H9 (cell line): ENCODE results near the gene RFWD3. TPM values are rescaled to one million over a fixed set of nuclear protein-coding genes. Genes with fewer than 3 reads are reported as not detected.

Experiments
- DNase-seq: peaks from one replicate; pipeline ENCODE4 v3.0.0-alpha.2; 2017
- H2AFZ ChIP-seq: one replicate; pipeline ENCODE4 v1.6.1; 2013; ENCODE audit warnings: mild to moderate bottlenecking, low read length, control low read depth, moderate library complexity
- H2AK5ac ChIP-seq: 2 replicates; pipeline ENCODE4 v1.6.1; 2013; ENCODE audit warnings: low read length, control low read depth, mixed read lengths; ENCODE audit not compliant: insufficient read length
- H2BK120ac ChIP-seq: one replicate; pipeline ENCODE4 v1.6.1; 2013; ENCODE audit warnings: low read depth, mild to moderate bottlenecking, low read length, control low read depth, inconsistent platforms; ENCODE audit not compliant: poor library complexity, severe bottlenecking
- H2BK12ac ChIP-seq: 2 replicates; pipeline ENCODE4 v1.6.1; 2013; ENCODE audit warnings: low read length, control low read depth, mixed read lengths, low read depth; ENCODE audit not compliant: insufficient read length
- H2BK15ac ChIP-seq: 2 replicates; pipeline ENCODE4 v1.6.1; 2013; ENCODE audit warnings: low read depth, low read length, control low read depth
- H2BK20ac ChIP-seq: one replicate; pipeline ENCODE4 v1.6.1; 2013; ENCODE audit warnings: low read depth, mild to moderate bottlenecking, low read length, control low read depth, inconsistent platforms; ENCODE audit not compliant: poor library complexity, severe bottlenecking
- H2BK5ac ChIP-seq: 2 replicates; pipeline ENCODE4 v1.6.1; 2013; ENCODE audit warnings: low read length, control low read depth, mixed read lengths; ENCODE audit not compliant: insufficient read length
- H3K14ac ChIP-seq: 2 replicates; pipeline ENCODE4 v1.6.1; 2013; ENCODE audit warnings: low read length, control low read depth; ENCODE audit not compliant: insufficient read depth
- H3K18ac ChIP-seq: 2 replicates; pipeline ENCODE4 v1.6.1; 2013; ENCODE audit warnings: low read depth, mild to moderate bottlenecking, mixed read lengths, low read length, control low read depth; ENCODE audit not compliant: insufficient read length
- H3K23ac ChIP-seq: 2 replicates; pipeline ENCODE4 v1.6.1; 2013; ENCODE audit warnings: low read length, control low read depth, mixed read lengths, low read depth; ENCODE audit not compliant: insufficient read length
- H3K23me2 ChIP-seq: 2 replicates; pipeline ENCODE4 v1.6.1; 2013; ENCODE audit warnings: low read depth, mild to moderate bottlenecking, mixed read lengths, low read length, control low read depth; ENCODE audit not compliant: insufficient read length, poor library complexity, severe bottlenecking
- H3K27ac ChIP-seq: 2 replicates; pipeline ENCODE4 v1.5.1; 2013; ENCODE audit warnings: low read length, control low read depth, mixed read lengths, low read depth; ENCODE audit not compliant: insufficient read length
- H3K27me3 ChIP-seq: 2 replicates; pipeline ENCODE4 v1.6.1; 2013; ENCODE audit warnings: low read length, control low read depth, inconsistent platforms; ENCODE audit not compliant: insufficient read depth
- H3K4ac ChIP-seq: 2 replicates; pipeline ENCODE4 v1.6.1; 2013; ENCODE audit warnings: low read depth, mild to moderate bottlenecking, control low read depth, inconsistent platforms, low read length, moderate library complexity
- H3K4me1 ChIP-seq: 2 replicates; pipeline ENCODE4 v1.6.1; 2013; ENCODE audit warnings: low read length, control low read depth, inconsistent platforms; ENCODE audit not compliant: insufficient read depth
- H3K4me2 ChIP-seq: 2 replicates; pipeline ENCODE4 v1.6.1; 2013; ENCODE audit warnings: low read length, control low read depth, mixed read lengths; ENCODE audit not compliant: insufficient read length, insufficient read depth
- H3K56ac ChIP-seq: 2 replicates; pipeline ENCODE4 v1.6.1; 2013; ENCODE audit warnings: low read depth, mild to moderate bottlenecking, mixed read lengths, low read length, control low read depth; ENCODE audit not compliant: insufficient read length
- H3K79me1 ChIP-seq: 2 replicates; pipeline ENCODE4 v1.6.1; 2013; ENCODE audit warnings: low read depth, mild to moderate bottlenecking, moderate library complexity, low read length, control low read depth, inconsistent platforms; ENCODE audit not compliant: insufficient read depth, poor library complexity, severe bottlenecking
- H3K79me2 ChIP-seq: 2 replicates; pipeline ENCODE4 v1.6.1; 2013; ENCODE audit warnings: low read length, control low read depth, inconsistent platforms; ENCODE audit not compliant: insufficient read depth
- H3K9ac ChIP-seq: 2 replicates; pipeline ENCODE4 v1.6.1; 2013; ENCODE audit warnings: low read length, control low read depth, mixed read lengths; ENCODE audit not compliant: insufficient read length; ENCODE audit errors: extremely low read depth
- H3K9me3 ChIP-seq: one replicate; pipeline ENCODE4 v1.6.1; 2013; ENCODE audit warnings: low read depth, low read length, inconsistent platforms; ENCODE audit not compliant: control insufficient read depth
- H3T11ph ChIP-seq: one replicate; pipeline ENCODE4 v1.6.1; 2013; ENCODE audit warnings: mild to moderate bottlenecking, low read length, control low read depth, inconsistent platforms
- H4K20me1 ChIP-seq: one replicate; pipeline ENCODE4 v1.6.1; 2013; ENCODE audit not compliant: control insufficient read depth, insufficient read length, insufficient read depth
- H4K5ac ChIP-seq: 2 replicates; pipeline ENCODE4 v1.6.1; 2013; ENCODE audit warnings: low read depth, mild to moderate bottlenecking, mixed read lengths, low read length, control low read depth; ENCODE audit not compliant: insufficient read length
- H4K8ac ChIP-seq: replicated peaks from 2 replicates; pipeline ENCODE4 v1.6.1; 2013; ENCODE audit warnings: low read length, control low read depth, mixed read lengths, low read depth; ENCODE audit not compliant: insufficient read length
- H4K91ac ChIP-seq: 2 replicates; pipeline ENCODE4 v1.6.1; 2013; ENCODE audit warnings: low read depth, mild to moderate bottlenecking, moderate library complexity, mixed read lengths, low read length, control low read depth; ENCODE audit not compliant: insufficient read length
- H3K27ac Mint-ChIP-seq, 3 experiments: 2 replicates in 2 of 3; 3 replicates in 1 of 3; pipeline ENCODE4 v1.8.0; 2020 to 2021; ENCODE audit warnings: mixed read lengths in 3 of 3, mild to moderate bottlenecking in 1 of 3, moderate library complexity in 1 of 3
- H3K27me3 Mint-ChIP-seq: 2 replicates; pipeline ENCODE4 v1.8.0; 2021; ENCODE audit warnings: low read depth, mild to moderate bottlenecking, moderate library complexity, mixed read lengths
- H3K36me3 Mint-ChIP-seq, 3 experiments: 2 replicates in 2 of 3; 3 replicates in 1 of 3; pipeline ENCODE4 v1.8.0; 2020 to 2021; ENCODE audit warnings: low read depth in 3 of 3, mixed read lengths in 3 of 3; ENCODE audit not compliant: insufficient read depth in 1 of 3
- H3K4me1 Mint-ChIP-seq, 2 experiments: 2 replicates each; pipeline ENCODE4 v1.8.0; 2020; ENCODE audit warnings: mixed read lengths in 2 of 2
- H3K4me3 Mint-ChIP-seq, 2 experiments: 2 replicates in 1 of 2; 3 replicates in 1 of 2; pipeline ENCODE4 v1.8.0; 2020 to 2021; ENCODE audit warnings: mild to moderate bottlenecking in 2 of 2, mixed read lengths in 2 of 2, moderate library complexity in 1 of 2
- H3K9me3 Mint-ChIP-seq, 2 experiments: 2 replicates in 1 of 2; 3 replicates in 1 of 2; pipeline ENCODE4 v1.8.0; 2020; ENCODE audit warnings: mild to moderate bottlenecking in 2 of 2, mixed read lengths in 2 of 2, moderate library complexity in 1 of 2
- WGBS: extraction: QIAGEN DNeasy Blood & Tissue Kit; methylation state at CpG from one replicate; pipeline ENCODE4 v1.1.7; 2013; ENCODE audit warnings: missing lambda C conversion rate, low lambda C conversion rate, mixed read lengths; ENCODE audit not compliant: insufficient read length; ENCODE audit errors: extremely low coverage; 5-methylcytosine and 5-hydroxymethylcytosine counted together
- total RNA-seq: library from RNA; stranded (reverse); gene quantifications from 2 replicates; pipeline ENCODE4 v1.2.1, GENCODE V29; 2021
- TF ChIP-seq, protein P1 (sequence below): fragments of 200-600 bp; sonication (generic); conservative IDR thresholded peaks from 3 replicates; pipeline ENCODE4 v1.8.0; 2021; ENCODE audit warnings: antibody characterized with exemption, mild to moderate bottlenecking

RFWD3 gene
- total RNA-seq, 1 experiment from 2014 or later = 114 TPM

- Histone ChIP-seq H2BK15ac (no peak overlapping the region), H3K18ac (no peak overlapping the region), H3K4ac (no peak overlapping the region), H3K14ac (no peak overlapping the region), H3K23ac (no peak overlapping the region), H3K9me3 (no peaks in the 10 kb centered on the region), H3T11ph (no peak overlapping the region), H2BK20ac (no peak overlapping the region), H3K79me2 (no peaks in the 10 kb centered on the region), H4K5ac (no peak overlapping the region), H3K4me2 (no peak overlapping the region), H3K79me1 (peaks cover 4% of the 10 kb centered on the region), H2BK12ac (no peak overlapping the region), H4K91ac (no peak overlapping the region), H2AK5ac (no peak overlapping the region), H3K27ac (no peak overlapping the region), H3K56ac (no peak overlapping the region), H3K9ac (no peak overlapping the region), H3K4me1 (no peaks in the 10 kb centered on the region), H3K27me3 (no peaks in the 10 kb centered on the region), H4K20me1 (no peaks in the 10 kb centered on the region), H2BK120ac (no peak overlapping the region), H3K23me2 (no peaks in the 10 kb centered on the region), H2AFZ (no peak overlapping the region), H2BK5ac (no peak overlapping the region), H4K8ac (no peak overlapping the region)
- no peaks in the 10 kb centered on the region for H3K27me3 Mint-ChIP-seq
- no peaks in the 10 kb centered on the region for H3K9me3 Mint-ChIP-seq
- no peak overlapping the region; a peak in 2 of 7 replicates for H3K27ac Mint-ChIP-seq
- H3K4me3 Mint-ChIP-seq = no peak overlapping the region
- DNase-seq = no peak
- no peaks in the 10 kb centered on the region for H3K4me1 Mint-ChIP-seq
- TF ChIP-seq, protein P1, sequence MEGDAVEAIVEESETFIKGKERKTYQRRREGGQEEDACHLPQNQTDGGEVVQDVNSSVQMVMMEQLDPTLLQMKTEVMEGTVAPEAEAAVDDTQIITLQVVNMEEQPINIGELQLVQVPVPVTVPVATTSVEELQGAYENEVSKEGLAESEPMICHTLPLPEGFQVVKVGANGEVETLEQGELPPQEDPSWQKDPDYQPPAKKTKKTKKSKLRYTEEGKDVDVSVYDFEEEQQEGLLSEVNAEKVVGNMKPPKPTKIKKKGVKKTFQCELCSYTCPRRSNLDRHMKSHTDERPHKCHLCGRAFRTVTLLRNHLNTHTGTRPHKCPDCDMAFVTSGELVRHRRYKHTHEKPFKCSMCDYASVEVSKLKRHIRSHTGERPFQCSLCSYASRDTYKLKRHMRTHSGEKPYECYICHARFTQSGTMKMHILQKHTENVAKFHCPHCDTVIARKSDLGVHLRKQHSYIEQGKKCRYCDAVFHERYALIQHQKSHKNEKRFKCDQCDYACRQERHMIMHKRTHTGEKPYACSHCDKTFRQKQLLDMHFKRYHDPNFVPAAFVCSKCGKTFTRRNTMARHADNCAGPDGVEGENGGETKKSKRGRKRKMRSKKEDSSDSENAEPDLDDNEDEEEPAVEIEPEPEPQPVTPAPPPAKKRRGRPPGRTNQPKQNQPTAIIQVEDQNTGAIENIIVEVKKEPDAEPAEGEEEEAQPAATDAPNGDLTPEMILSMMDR = no peak
- H3K36me3 Mint-ChIP-seq = peaks cover 35 to 88% (median 79%) of the 10 kb centered on the region in 3 experiments; a peak in 6 of 7 replicates
- no CpG with 5 or more reads among the region's 5 CpGs for WGBS
Observed at GRCh38 chr16:74635303-74635702, 31.4 kb downstream of the RFWD3 start.
